Liver (tissue), 9 donors: ENCODE results near the gene GFRA3. TPM values are rescaled to one million over a fixed set of nuclear protein-coding genes. Genes with fewer than 3 reads are reported as not detected.
A peak's percentile ranks its signal among the peaks of the same experiment; 100 is the strongest.

Source experiments
- DNase-seq: peaks from one replicate; pipeline ENCODE4 v3.0.0-alpha.2; 2017; ENCODE audit warnings: low spot score
- H3K27ac ChIP-seq, 2 donors: one replicate each; pipeline ENCODE4 v1.7.0; 2013; ENCODE audit warnings: inconsistent platforms in 2 of 2, low read length in 2 of 2, control low read depth in 1 of 2, low read depth in 1 of 2, mild to moderate bottlenecking in 1 of 2
- H3K27me3 ChIP-seq, 4 donors: one replicate each; pipeline versions ENCODE4 v1.6.1 to v1.7.0; 2013; ENCODE audit warnings: low read length in 3 of 4, inconsistent platforms in 1 of 4, mild to moderate bottlenecking in 1 of 4, moderate library complexity in 1 of 4; ENCODE audit not compliant: control insufficient read depth in 4 of 4, insufficient read depth in 4 of 4
- H3K36me3 ChIP-seq, 4 donors: one replicate each; pipeline versions ENCODE4 v1.6.1 to v1.7.0; 2013; ENCODE audit warnings: low read length in 3 of 4, mild to moderate bottlenecking in 3 of 4, low read depth in 1 of 4, moderate library complexity in 1 of 4; ENCODE audit not compliant: control insufficient read depth in 4 of 4, insufficient read depth in 3 of 4
- H3K4me1 ChIP-seq, 4 donors: one replicate each; pipeline versions ENCODE4 v1.6.1 to v1.7.0; 2013; ENCODE audit warnings: low read length in 3 of 4, mild to moderate bottlenecking in 3 of 4, moderate library complexity in 1 of 4; ENCODE audit not compliant: control insufficient read depth in 4 of 4, insufficient read depth in 4 of 4
- H3K4me3 ChIP-seq, 3 donors: one replicate each; pipeline versions ENCODE4 v1.6.1 to v1.7.0; 2013; ENCODE audit warnings: low read length in 3 of 3, control low read depth in 1 of 3, low read depth in 1 of 3, mild to moderate bottlenecking in 1 of 3
- H3K9ac ChIP-seq, 2 donors: one replicate each; pipeline ENCODE4 v1.7.0; 2013; ENCODE audit warnings: low read length in 2 of 2, mild to moderate bottlenecking in 2 of 2, moderate library complexity in 2 of 2, control low read depth in 1 of 2, low read depth in 1 of 2
- H3K9me3 ChIP-seq, 4 donors: one replicate each; pipeline versions ENCODE4 v1.6.1 to v1.7.0; 2013; ENCODE audit warnings: low read length in 3 of 4; ENCODE audit not compliant: control insufficient read depth in 4 of 4
- EGR1 ChIP-seq, 2 donors: IDR thresholded peaks; 2 replicates each; pipeline ENCODE4 v1.6.1; 2016 to 2018; ENCODE audit warnings: antibody characterized with exemption in 2 of 2, low read depth in 2 of 2
- FOXA1 ChIP-seq: IDR thresholded peaks from 2 replicates; pipeline ENCODE4 v1.6.1; 2016; ENCODE audit warnings: antibody characterized with exemption
- FOXA2 ChIP-seq: IDR thresholded peaks from 2 replicates; pipeline ENCODE4 v1.6.1; 2016; ENCODE audit warnings: antibody characterized with exemption
- GABPA ChIP-seq, 2 donors: IDR thresholded peaks in 1 of 2; conservative IDR thresholded peaks in 1 of 2; 2 replicates each; pipeline ENCODE4 v1.6.1; 2016; ENCODE audit warnings: antibody characterized with exemption in 2 of 2, mild to moderate bottlenecking in 1 of 2, moderate library complexity in 1 of 2
- HNF4A ChIP-seq, 2 donors: conservative IDR thresholded peaks; 2 replicates each; pipeline ENCODE4 v1.6.1; 2016; ENCODE audit warnings: antibody characterized with exemption in 2 of 2, mild to moderate bottlenecking in 2 of 2
- HNF4G ChIP-seq: IDR thresholded peaks from 2 replicates; pipeline ENCODE4 v1.6.1; 2016; ENCODE audit warnings: antibody characterized with exemption
- JUND ChIP-seq, 2 donors: IDR thresholded peaks; 2 replicates each; pipeline ENCODE4 v1.6.1; 2016; ENCODE audit warnings: antibody characterized with exemption in 2 of 2
- NR2F2 ChIP-seq: IDR thresholded peaks from 2 replicates; pipeline ENCODE4 v1.6.1; 2016; ENCODE audit warnings: antibody characterized with exemption
- RAD21 ChIP-seq, 2 donors: IDR thresholded peaks; 2 replicates each; pipeline ENCODE4 v1.6.1; 2016; ENCODE audit warnings: antibody characterized with exemption in 2 of 2, mild to moderate bottlenecking in 2 of 2
- RXRA ChIP-seq, 2 donors: IDR thresholded peaks; 2 replicates each; pipeline ENCODE4 v1.6.1; 2017 to 2018; ENCODE audit warnings: antibody characterized with exemption in 2 of 2, mild to moderate bottlenecking in 1 of 2
- SP1 ChIP-seq: IDR thresholded peaks from 2 replicates; pipeline ENCODE4 v1.6.1; 2018; ENCODE audit warnings: antibody characterized with exemption, mild to moderate bottlenecking
- TAF1 ChIP-seq: conservative IDR thresholded peaks from 2 replicates; pipeline ENCODE4 v1.6.1; 2016; ENCODE audit warnings: antibody characterized with exemption, mild to moderate bottlenecking
- YY1 ChIP-seq: IDR thresholded peaks from 2 replicates; pipeline ENCODE4 v1.6.1; 2016; ENCODE audit warnings: antibody characterized with exemption, mild to moderate bottlenecking
- WGBS: extraction: QIAGEN DNeasy Blood & Tissue Kit; methylation state at CpG from one replicate; pipeline ENCODE4 v1.1.7; 2013; 5-methylcytosine and 5-hydroxymethylcytosine counted together
- polyA plus RNA-seq, 2 donors: library from polyadenylated mRNA; stranded (reverse) in 1 of 2; unstranded in 1 of 2; fragments of 200-250 nt in 1 of 2; fragments of >200 nt in 1 of 2; fragmentation: Nextera tagmentation in 1 of 2; extraction: Ambion mirVana in 1 of 2; gene quantifications; one replicate each; pipeline versions ENCODE4 v1.2.1 to v1.2.3, GENCODE V29; 2013 to 2015
- total RNA-seq, 2 donors: library from RNA; depleted of rRNA; stranded (reverse); fragments of >200 nt; gene quantifications; one replicate each; pipeline ENCODE4 v1.2.3, GENCODE V29; 2014
- TF ChIP-seq, protein P1 (sequence below): IDR thresholded peaks from 2 replicates; pipeline ENCODE4 v1.6.1; 2016; ENCODE audit warnings: antibody characterized with exemption
- TF ChIP-seq, protein P2 (sequence below): IDR thresholded peaks from 2 replicates; pipeline ENCODE4 v1.6.1; 2016; ENCODE audit warnings: antibody characterized with exemption
- TF ChIP-seq, protein P3 (sequence below): IDR thresholded peaks from 2 replicates; pipeline ENCODE4 v1.6.1; 2016; ENCODE audit warnings: antibody characterized with exemption
- TF ChIP-seq, protein P4 (sequence below): fragments of 150-350 bp; IDR thresholded peaks from 2 replicates; pipeline ENCODE4 v1.5.1; 2017; ENCODE audit warnings: improper control_type of control experiment, low read depth, low read length; ENCODE audit not compliant: missing input control
- TF ChIP-seq, protein P5 (sequence below): IDR thresholded peaks from 2 replicates; pipeline ENCODE4 v1.6.1; 2016; ENCODE audit warnings: antibody characterized with exemption, mild to moderate bottlenecking
- donor health status: healthy.
- donor health status: healthy.
- donor health status: healthy.
- donor health status: healthy.
- donor health status: healthy.

Gene GFRA3
- total and polyA plus RNA-seq, 4 donors, result 0.18 to 1.9 (median 0.36) TPM

DNA sequence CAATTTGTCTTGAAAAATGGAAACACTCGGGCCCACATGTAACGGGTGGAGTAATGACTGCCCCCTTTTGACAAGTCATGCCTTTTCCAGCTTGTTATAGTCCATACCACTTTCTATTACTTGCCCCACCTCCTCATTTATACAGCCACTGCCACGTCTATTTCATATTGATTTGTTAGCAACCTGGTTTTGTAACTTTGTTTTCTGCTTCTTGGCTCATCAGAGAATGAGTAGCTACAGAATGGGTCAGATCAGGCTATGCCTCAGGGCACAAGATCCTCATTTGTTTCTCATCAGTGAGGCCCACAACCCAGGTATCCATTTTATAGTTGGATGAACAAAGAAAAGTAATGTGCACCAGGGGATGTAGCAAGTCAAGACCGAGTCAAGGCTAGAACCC is 1.7 kb downstream of the GFRA3 start (continued):
- TF ChIP-seq HNF4A (conservative IDR thresholded peaks at IDR 0.05), result peak; percentile 21 to 25

DNA sequence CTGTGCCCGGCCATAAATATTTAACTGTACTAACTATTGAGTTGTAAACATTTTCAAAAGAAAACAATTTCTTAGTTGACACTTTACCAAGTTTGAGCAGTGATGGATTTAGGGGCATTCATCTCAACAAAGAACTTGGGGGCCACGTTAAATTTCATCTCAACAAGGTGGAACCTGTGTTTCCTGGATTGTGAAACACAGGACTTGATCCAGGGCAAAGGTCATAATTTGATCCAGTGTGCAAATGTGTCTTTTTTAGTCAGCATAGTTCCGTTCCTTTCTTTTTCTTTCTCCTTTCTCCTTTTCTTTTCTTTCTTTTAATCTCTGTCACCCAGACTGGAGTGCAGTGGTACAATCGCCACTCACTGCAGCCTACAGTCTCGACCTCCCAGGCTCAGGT is 3.1 kb downstream of the GFRA3 start:
- 40% methylated on average over 5 of the region's 5 CpGs for WGBS
- no peak for DNase-seq
- H3K27ac ChIP-seq, result peak overlapping the region; percentile 39 to 59

More for the DNA sequence above, 3.1 kb downstream of the GFRA3 start:
- TF ChIP-seq, protein P1, sequence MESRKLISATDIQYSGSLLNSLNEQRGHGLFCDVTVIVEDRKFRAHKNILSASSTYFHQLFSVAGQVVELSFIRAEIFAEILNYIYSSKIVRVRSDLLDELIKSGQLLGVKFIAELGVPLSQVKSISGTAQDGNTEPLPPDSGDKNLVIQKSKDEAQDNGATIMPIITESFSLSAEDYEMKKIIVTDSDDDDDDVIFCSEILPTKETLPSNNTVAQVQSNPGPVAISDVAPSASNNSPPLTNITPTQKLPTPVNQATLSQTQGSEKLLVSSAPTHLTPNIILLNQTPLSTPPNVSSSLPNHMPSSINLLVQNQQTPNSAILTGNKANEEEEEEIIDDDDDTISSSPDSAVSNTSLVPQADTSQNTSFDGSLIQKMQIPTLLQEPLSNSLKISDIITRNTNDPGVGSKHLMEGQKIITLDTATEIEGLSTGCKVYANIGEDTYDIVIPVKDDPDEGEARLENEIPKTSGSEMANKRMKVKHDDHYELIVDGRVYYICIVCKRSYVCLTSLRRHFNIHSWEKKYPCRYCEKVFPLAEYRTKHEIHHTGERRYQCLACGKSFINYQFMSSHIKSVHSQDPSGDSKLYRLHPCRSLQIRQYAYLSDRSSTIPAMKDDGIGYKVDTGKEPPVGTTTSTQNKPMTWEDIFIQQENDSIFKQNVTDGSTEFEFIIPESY, result no peak
- TF ChIP-seq HNF4A (conservative IDR thresholded peaks at IDR 0.05) (peak; percentile 88 to 92), EGR1 (IDR thresholded peaks at IDR 0.05; ENCODE audit: low read depth in 2 of 2) (no peak), TAF1 (no peak), SP1 (peak; percentile 77), RXRA (IDR thresholded peaks at IDR 0.05) (peak; percentile 63 to 64), JUND (IDR thresholded peaks at IDR 0.05) (no peak), HNF4G (peak; percentile 69), FOXA2 (no peak), NR2F2 (no peak), YY1 (peak; percentile 18), RAD21 (IDR thresholded peaks at IDR 0.05) (no peak), GABPA (IDR thresholded peaks at IDR 0.05 in 1 of 2, conservative IDR thresholded peaks at IDR 0.05 in 1 of 2) (no peak), FOXA1 (no peak)
- TF ChIP-seq, protein P2, sequence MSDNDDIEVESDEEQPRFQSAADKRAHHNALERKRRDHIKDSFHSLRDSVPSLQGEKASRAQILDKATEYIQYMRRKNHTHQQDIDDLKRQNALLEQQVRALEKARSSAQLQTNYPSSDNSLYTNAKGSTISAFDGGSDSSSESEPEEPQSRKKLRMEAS, result peak; percentile 46
- TF ChIP-seq, protein P3, sequence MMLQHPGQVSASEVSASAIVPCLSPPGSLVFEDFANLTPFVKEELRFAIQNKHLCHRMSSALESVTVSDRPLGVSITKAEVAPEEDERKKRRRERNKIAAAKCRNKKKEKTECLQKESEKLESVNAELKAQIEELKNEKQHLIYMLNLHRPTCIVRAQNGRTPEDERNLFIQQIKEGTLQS, result no peak
- TF ChIP-seq, protein P4, sequence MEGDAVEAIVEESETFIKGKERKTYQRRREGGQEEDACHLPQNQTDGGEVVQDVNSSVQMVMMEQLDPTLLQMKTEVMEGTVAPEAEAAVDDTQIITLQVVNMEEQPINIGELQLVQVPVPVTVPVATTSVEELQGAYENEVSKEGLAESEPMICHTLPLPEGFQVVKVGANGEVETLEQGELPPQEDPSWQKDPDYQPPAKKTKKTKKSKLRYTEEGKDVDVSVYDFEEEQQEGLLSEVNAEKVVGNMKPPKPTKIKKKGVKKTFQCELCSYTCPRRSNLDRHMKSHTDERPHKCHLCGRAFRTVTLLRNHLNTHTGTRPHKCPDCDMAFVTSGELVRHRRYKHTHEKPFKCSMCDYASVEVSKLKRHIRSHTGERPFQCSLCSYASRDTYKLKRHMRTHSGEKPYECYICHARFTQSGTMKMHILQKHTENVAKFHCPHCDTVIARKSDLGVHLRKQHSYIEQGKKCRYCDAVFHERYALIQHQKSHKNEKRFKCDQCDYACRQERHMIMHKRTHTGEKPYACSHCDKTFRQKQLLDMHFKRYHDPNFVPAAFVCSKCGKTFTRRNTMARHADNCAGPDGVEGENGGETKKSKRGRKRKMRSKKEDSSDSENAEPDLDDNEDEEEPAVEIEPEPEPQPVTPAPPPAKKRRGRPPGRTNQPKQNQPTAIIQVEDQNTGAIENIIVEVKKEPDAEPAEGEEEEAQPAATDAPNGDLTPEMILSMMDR, result no peak
- TF ChIP-seq, protein P5, sequence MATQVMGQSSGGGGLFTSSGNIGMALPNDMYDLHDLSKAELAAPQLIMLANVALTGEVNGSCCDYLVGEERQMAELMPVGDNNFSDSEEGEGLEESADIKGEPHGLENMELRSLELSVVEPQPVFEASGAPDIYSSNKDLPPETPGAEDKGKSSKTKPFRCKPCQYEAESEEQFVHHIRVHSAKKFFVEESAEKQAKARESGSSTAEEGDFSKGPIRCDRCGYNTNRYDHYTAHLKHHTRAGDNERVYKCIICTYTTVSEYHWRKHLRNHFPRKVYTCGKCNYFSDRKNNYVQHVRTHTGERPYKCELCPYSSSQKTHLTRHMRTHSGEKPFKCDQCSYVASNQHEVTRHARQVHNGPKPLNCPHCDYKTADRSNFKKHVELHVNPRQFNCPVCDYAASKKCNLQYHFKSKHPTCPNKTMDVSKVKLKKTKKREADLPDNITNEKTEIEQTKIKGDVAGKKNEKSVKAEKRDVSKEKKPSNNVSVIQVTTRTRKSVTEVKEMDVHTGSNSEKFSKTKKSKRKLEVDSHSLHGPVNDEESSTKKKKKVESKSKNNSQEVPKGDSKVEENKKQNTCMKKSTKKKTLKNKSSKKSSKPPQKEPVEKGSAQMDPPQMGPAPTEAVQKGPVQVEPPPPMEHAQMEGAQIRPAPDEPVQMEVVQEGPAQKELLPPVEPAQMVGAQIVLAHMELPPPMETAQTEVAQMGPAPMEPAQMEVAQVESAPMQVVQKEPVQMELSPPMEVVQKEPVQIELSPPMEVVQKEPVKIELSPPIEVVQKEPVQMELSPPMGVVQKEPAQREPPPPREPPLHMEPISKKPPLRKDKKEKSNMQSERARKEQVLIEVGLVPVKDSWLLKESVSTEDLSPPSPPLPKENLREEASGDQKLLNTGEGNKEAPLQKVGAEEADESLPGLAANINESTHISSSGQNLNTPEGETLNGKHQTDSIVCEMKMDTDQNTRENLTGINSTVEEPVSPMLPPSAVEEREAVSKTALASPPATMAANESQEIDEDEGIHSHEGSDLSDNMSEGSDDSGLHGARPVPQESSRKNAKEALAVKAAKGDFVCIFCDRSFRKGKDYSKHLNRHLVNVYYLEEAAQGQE, result no peak
- no peaks in the 10 kb centered on the region for H3K27me3 ChIP-seq
- H3K4me3 ChIP-seq, result peak overlapping the region in 2 of 3 donors; percentile 16 to 42
- H3K9me3 ChIP-seq, result no peaks in the 10 kb centered on the region
- H3K36me3 ChIP-seq, result no peaks in the 10 kb centered on the region
- H3K9ac ChIP-seq, result no peak overlapping the region
- H3K4me1 ChIP-seq, result peaks cover 8 to 20% (median 11%) of the 10 kb centered on the region in 4 donors
